ENCODE data around the gene CLNK.

The CLNK gene

GRCh38 chr4:10441512-10441911 lies 243.1 kb downstream of the CLNK start:
- no peak for DNase-seq

- DNase-seq = no peak
Measured at GRCh38 chr4:10438924-10439323, 245.6 kb downstream of the CLNK start.

- no peak for DNase-seq
Measured at GRCh38 chr4:10437735-10438134, 246.8 kb downstream of the CLNK start.

All from right hindlimb (tissue), 1 donor.